ENCODE data around the gene EVPL.

The EVPL gene

GRCh38 chr17:76005263-76006149 lies 21.6 kb downstream of the EVPL start:
- peaks cover 2% of the 10 kb centered on the region for H3K4me1 Mint-ChIP-seq
- peaks cover 7% of the 10 kb centered on the region for H3K27me3 Mint-ChIP-seq
- H3K9me3 Mint-ChIP-seq: no peaks in the 10 kb centered on the region
- H3K4me3 Mint-ChIP-seq: no peak overlapping the region
- peak; percentile 91 for DNase-seq
- H3K27ac Mint-ChIP-seq: no peak overlapping the region
- no peaks in the 10 kb centered on the region for H3K36me3 Mint-ChIP-seq
- CTCF ChIA-PET: interaction anchor here (0.8 to 8.5 kb wide), 24 partner anchors 8 to 296 kb away, joined by 3 to 87 read pairs (median 4); partner anchors contain the start of genes ACOX1, MRPL38, TEN1 and TRIM47

GRCh38 chr17:76004750-76005262 lies 22.3 kb downstream of the EVPL start:
- no peak for DNase-seq
- Mint-ChIP-seq H3K36me3 (no peaks in the 10 kb centered on the region), H3K4me1 (peaks cover 2% of the 10 kb centered on the region), H3K27me3 (peaks cover under 1% of the 10 kb centered on the region), H3K9me3 (no peaks in the 10 kb centered on the region), H3K4me3 (no peak overlapping the region), H3K27ac (no peak overlapping the region)
- CTCF ChIA-PET: interaction anchor here (0.7 to 8.5 kb wide), 23 partner anchors 7 to 296 kb away, joined by 3 to 87 read pairs (median 4); partner anchors contain the start of genes ACOX1, MRPL38, TEN1 and TRIM47

GRCh38 chr17:76003915-76004314 lies 23.2 kb downstream of the EVPL start:
- H3K36me3 Mint-ChIP-seq: no peaks in the 10 kb centered on the region
- no peaks in the 10 kb centered on the region for H3K27me3 Mint-ChIP-seq
- no peak overlapping the region for H3K27ac Mint-ChIP-seq
- H3K9me3 Mint-ChIP-seq: no peaks in the 10 kb centered on the region
- peaks cover 2% of the 10 kb centered on the region for H3K4me1 Mint-ChIP-seq
- no peak overlapping the region for H3K4me3 Mint-ChIP-seq
- no peak for DNase-seq
- CTCF ChIA-PET: interaction anchor here (1.1 to 8.5 kb wide), 7 partner anchors 10 to 174 kb away, joined by 3 to 87 read pairs (median 4); partner anchors contain the start of gene MRPL38

- no peaks in the 10 kb centered on the region for H3K27me3 Mint-ChIP-seq
- H3K36me3 Mint-ChIP-seq: no peaks in the 10 kb centered on the region
- DNase-seq: no peak
- H3K4me3 Mint-ChIP-seq: no peak overlapping the region
- H3K9me3 Mint-ChIP-seq: no peaks in the 10 kb centered on the region
- H3K27ac Mint-ChIP-seq: no peak overlapping the region
- peaks cover 9% of the 10 kb centered on the region for H3K4me1 Mint-ChIP-seq
- CTCF ChIA-PET: interaction anchor here (0.7 to 8.5 kb wide), 8 partner anchors 8 to 402 kb away, joined by 3 to 87 read pairs (median 5); partner anchors contain the start of gene MRPL38
Measured at GRCh38 chr17:76002100-76002499, 25.0 kb downstream of the EVPL start.

- Mint-ChIP-seq H3K9me3 (no peaks in the 10 kb centered on the region), H3K27ac (no peak within 1 kb of the TSS)
Measured at GRCh38 chr17:76000755-76001521, 26.2 kb downstream of the EVPL start, which contains the start of gene CDK3. Gene CDK3, plus strand, starts transcription at chr17:76000855. Its CDS starts 571 bp downstream, at chr17:76001426.

GRCh38 chr17:76000016-76000754 lies 26.9 kb downstream of the EVPL start:
- Mint-ChIP-seq H3K9me3 (no peaks in the 10 kb centered on the region), H3K4me1 (peaks cover 15% of the 10 kb centered on the region), H3K27me3 (no peaks in the 10 kb centered on the region), H3K36me3 (no peaks in the 10 kb centered on the region), H3K4me3 (no peak overlapping the region), H3K27ac (no peak overlapping the region)
- CTCF ChIA-PET: interaction anchor here (0.7 to 8.1 kb wide), 15 partner anchors 9 to 298 kb away, joined by 3 to 47 read pairs (median 3); partner anchors contain the start of genes EXOC7 and MRPL38
- peak; percentile 78 for DNase-seq

More at GRCh38 chr17:76000755-76001521, 26.2 kb downstream of the EVPL start, which contains the start of gene CDK3:
- Mint-ChIP-seq H3K4me3 (no peak within 1 kb of the TSS), H3K4me1 (peaks cover 16% of the 10 kb centered on the region), H3K27me3 (no peaks in the 10 kb centered on the region), H3K36me3 (no peaks in the 10 kb centered on the region)
- DNase-seq: no peak
- CTCF ChIA-PET: interaction anchor here (0.7 to 8.5 kb wide), 15 partner anchors 9 to 298 kb away, joined by 3 to 87 read pairs (median 4); partner anchors contain the start of gene MRPL38

- Mint-ChIP-seq H3K4me1 (peaks cover 14% of the 10 kb centered on the region), H3K27me3 (no peaks in the 10 kb centered on the region), H3K36me3 (peaks cover 2% of the 10 kb centered on the region), H3K9me3 (no peaks in the 10 kb centered on the region), H3K27ac (no peak overlapping the region), H3K4me3 (no peak overlapping the region)
- DNase-seq: no peak
- CTCF ChIA-PET: interaction anchor here (1.1 to 8.1 kb wide), 4 partner anchors 9 to 93 kb away, joined by 3 to 47 read pairs (median 34); partner anchors contain the start of gene MRPL38
Measured at GRCh38 chr17:75998327-75998795, 28.7 kb downstream of the EVPL start.

GRCh38 chr17:75996665-75997590 lies 30.2 kb downstream of the EVPL start:
- CTCF ChIA-PET: interaction anchor here (1.1 to 6.5 kb wide), 4 partner anchors 9 to 321 kb away, joined by 3 to 33 read pairs (median 6); partner anchors contain the start of gene MRPL38
- H3K9me3 Mint-ChIP-seq: no peaks in the 10 kb centered on the region
- H3K4me1 Mint-ChIP-seq: peaks cover 14% of the 10 kb centered on the region
- no peaks in the 10 kb centered on the region for H3K27me3 Mint-ChIP-seq
- DNase-seq: peak; percentile 40
- no peak overlapping the region for H3K4me3 Mint-ChIP-seq
- peak overlapping the region; percentile 8 for H3K27ac Mint-ChIP-seq
- peaks cover 3% of the 10 kb centered on the region for H3K36me3 Mint-ChIP-seq

- H3K27ac Mint-ChIP-seq: no peak overlapping the region
- CTCF ChIA-PET: interaction anchor here (0.6 to 6.5 kb wide), 6 partner anchors 9 to 510 kb away, joined by 3 to 33 read pairs (median 4); partner anchors contain the start of genes MRPL38 and SMIM5
- H3K36me3 Mint-ChIP-seq: peaks cover 7% of the 10 kb centered on the region
- no peaks in the 10 kb centered on the region for H3K9me3 Mint-ChIP-seq
- no peak for DNase-seq
- H3K27me3 Mint-ChIP-seq: no peaks in the 10 kb centered on the region
- H3K4me3 Mint-ChIP-seq: no peak overlapping the region
- H3K4me1 Mint-ChIP-seq: peaks cover 14% of the 10 kb centered on the region
Measured at GRCh38 chr17:75995385-75995925, 31.7 kb downstream of the EVPL start.

GRCh38 chr17:75994802-75995370 lies 32.2 kb downstream of the EVPL start:
- CTCF ChIA-PET: interaction anchor here (0.8 to 6.5 kb wide), 5 partner anchors 10 to 362 kb away, joined by 3 to 33 read pairs (median 4); partner anchors contain the start of genes MRPL38 and SMIM5
- H3K4me3 Mint-ChIP-seq: no peak overlapping the region
- H3K27ac Mint-ChIP-seq: no peak overlapping the region

GRCh38 chr17:75991396-75991795 lies 35.7 kb downstream of the EVPL start:
- Mint-ChIP-seq H3K27me3 (no peaks in the 10 kb centered on the region), H3K9me3 (no peaks in the 10 kb centered on the region)
- CTCF ChIA-PET: interaction anchor here (2.1 kb wide), 1 partner anchor 9 kb away, joined by 9 read pairs; no protein-coding TSS in a partner anchor

More at GRCh38 chr17:75994802-75995370, 32.2 kb downstream of the EVPL start:
- no peaks in the 10 kb centered on the region for H3K9me3 Mint-ChIP-seq
- H3K36me3 Mint-ChIP-seq: peaks cover 7% of the 10 kb centered on the region
- DNase-seq: no peak
- no peaks in the 10 kb centered on the region for H3K27me3 Mint-ChIP-seq
- H3K4me1 Mint-ChIP-seq: peaks cover 14% of the 10 kb centered on the region

More at GRCh38 chr17:75991396-75991795, 35.7 kb downstream of the EVPL start:
- Mint-ChIP-seq H3K4me1 (peaks cover under 1% of the 10 kb centered on the region), H3K4me3 (no peak overlapping the region), H3K27ac (no peak overlapping the region), H3K36me3 (peaks cover 7% of the 10 kb centered on the region)
- DNase-seq: no peak
